ENCODE results near the gene NPR3.

Gene NPR3

DNA sequence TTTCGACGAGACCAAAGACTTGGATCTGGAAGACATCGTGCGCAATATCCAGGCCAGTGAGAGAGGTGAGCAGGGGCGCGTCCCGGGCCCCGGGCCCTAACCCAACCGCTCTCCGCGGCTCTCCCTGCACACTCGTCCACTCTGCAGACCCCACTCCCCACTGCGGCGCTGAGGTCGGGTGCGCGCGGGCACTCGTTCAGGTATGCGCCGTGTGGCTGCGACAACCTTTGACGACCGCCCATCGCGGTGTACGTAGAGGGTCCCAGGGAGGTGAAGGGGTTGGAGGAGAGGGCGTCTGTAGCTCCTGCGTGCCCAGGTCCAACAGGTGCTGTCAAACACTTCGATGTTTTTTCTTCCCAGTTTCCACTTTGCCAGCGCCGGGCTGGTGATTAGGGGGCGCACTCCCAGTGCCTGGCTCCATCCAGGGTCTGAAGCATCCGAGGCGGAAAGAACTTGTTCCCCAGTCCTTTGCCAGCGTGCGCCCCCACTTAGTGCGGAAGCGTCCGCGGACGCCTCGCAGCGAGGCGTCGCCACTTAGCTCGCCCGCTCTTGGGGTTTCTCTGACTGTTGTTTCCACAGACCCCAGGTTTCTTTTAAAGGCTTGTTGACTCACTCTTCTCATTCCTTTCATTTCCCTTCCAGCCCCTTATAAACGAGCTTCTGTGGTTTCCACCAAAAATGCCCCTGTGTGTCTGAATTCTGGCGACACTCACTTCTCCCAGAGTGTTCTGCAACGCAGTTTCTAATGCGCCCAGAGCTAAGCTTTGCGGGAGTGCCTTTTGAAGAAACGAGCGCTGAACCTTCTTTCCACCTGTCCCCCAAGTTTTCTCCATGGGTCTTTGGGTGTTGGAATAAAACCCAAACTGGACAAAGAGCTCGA lies 1.6 kb downstream of the NPR3 start:
- DNase-seq, result no peak

DNA sequence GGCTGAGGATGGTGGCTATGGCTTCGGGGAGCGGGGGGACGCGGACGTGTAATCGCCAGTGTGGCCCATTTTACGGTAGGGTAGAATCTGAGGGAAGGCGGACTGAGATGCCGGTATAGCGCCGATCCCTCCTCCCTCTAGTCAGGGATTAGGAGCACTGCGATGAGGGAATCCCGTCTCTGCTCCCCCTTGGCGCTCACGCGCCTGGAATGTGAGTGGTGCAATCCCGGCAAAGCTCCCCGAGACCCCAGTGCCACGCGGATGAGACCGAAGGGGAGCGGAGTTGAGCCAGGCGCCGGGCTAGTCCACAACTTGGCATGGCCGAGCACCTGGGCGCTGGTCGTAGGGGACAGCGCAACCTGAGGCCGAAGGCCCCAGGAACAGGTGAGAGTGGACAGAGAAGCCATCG lies 2.2 kb downstream of the NPR3 start:
- DNase-seq, result no peak

DNA sequence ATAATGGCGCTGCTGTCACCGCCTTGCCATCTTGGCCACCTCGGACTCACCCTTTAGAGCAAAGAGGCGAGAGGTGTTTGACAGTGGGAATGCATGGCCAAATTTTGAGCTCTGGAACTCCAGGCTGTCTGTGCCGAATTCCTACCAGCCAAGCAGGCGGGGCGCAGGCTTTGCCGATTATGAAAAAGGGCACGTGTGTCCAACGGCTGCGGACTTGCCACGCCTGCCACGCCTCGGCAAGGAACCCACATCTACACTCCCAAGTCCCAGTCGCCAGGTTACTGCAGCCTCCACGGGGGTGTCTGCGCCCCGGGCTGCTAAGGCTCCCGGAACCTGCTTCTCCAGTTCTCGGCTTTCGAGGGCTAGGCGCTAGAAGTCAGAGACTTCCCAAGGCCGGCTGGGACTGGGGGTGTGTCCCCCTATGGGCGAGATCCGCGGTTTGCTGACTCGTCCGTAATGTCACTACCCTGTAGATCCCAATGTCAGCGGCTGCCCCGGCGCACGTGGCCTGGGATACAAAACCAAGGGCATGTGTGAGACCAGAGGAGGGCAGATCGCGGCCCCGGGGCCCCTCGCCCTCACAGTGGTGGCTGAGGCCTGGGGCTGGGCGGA lies 2.8 kb downstream of the NPR3 start:
- no peak for DNase-seq

DNA sequence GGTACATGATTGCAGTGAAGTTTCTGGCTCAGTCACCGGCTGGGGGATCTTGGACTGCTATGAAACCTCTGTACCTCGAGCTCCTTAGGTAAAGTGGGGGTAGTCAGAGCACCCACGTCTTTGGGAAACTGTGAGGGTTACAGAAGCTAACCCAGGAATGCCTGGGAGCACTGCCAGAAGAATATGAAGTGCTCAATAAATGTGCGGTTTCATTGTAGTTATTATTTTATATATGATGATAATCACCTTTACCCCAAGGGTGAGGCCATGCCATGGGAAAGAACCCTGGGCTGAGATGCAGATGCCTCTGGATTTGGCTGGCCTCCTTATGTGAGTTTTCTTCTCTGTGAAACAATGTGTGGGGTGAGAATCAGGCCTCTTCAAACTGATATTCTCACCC lies 3.7 kb downstream of the NPR3 start:
- no peak for DNase-seq

DNA sequence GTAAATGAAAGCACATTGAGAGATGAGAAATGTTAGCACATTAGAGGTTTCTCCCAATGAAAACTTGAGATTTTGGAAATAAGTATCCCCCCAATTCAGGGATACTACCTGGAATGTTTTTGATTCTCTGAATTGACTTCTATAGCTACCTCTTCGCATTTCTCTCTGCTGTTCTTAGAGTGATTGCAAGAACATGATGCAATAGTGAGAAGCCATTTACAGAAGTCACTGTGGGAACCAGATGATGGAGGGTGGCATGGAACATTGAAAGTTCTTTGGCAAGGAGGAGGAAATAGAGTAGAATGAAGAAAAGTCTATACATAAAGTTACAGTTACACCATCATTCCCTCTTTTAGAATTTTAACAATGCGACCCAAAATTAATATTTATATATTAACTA lies 9.2 kb downstream of the NPR3 start:
- DNase-seq, result no peak

DNA sequence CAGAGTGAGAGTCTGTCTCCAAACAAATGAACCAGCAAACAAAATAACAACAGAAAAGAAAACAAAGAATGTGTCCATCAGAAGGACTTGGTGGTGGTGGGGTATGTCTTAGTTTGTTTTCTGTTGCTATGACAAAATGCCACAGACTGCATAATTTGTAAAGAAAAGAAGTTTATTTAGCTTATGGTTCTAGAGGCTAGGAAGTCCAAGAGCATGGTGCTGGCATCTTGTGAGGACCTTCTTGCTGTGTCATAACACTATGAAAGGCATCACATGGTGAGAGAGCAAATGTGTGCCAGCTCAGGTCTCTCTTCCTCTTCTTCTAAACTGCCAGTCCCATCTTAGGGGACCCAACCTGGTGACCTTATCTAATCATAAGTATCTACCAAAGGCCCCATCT lies 10.5 kb downstream of the NPR3 start:
- no peak for DNase-seq

DNA sequence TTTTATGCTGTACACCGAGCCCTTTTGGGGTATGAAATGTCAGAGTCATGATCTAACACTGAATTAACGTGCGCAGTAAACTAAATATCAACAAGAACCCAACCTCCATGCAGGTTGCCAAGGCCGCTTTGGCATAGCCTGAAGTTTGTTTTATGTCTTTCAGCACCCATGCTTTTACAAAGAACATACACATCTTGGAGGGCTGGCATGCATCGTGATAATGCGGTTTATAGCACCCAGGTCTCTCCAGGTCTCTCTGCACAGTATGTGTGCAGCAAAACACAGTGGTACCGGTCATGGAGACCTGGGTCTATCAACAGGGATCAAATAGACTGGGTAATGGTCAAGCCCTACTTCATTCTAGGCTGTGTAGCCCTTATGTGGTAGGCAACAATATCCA lies 11.8 kb downstream of the NPR3 start:
- no peak for DNase-seq

DNA sequence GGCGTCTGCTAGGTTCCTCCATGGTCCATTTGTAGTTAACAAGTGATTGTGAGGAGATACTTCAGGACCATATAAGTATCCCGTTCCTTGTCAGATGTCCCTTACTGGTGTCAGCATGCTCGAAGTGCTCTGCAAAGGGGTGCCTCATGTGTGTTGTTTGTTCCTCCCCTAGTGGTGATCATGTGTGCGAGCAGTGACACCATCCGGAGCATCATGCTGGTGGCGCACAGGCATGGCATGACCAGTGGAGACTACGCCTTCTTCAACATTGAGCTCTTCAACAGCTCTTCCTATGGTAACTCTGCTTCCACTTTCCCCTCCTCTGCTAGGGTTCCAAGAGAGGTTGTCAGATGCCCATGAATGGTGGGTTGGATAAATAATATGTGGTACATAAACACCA lies 13.4 kb downstream of the NPR3 start:
- no peak for DNase-seq

DNA sequence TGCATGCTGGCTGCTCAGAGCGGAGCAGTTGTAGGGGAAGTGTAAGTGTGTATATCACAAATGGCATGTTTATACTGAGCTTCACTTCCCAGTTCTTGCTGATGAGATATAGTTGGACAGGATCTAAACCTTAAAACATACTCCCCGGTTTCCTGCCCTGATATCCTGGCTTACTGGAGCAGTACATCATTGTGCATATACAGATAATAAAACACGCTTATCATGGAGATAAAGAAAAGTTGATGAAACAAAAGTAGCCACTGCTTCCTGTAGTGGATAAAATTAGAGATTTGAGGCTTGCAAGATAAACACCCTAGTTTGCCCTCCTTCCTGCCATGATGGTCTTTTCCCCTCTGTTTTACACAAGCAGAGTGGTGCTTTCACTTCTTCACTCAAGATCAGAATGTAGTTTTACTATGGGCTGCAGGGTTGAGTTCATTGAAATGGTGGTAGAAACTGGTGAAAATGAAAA lies 15.0 kb downstream of the NPR3 start:
- no peak for DNase-seq

DNA sequence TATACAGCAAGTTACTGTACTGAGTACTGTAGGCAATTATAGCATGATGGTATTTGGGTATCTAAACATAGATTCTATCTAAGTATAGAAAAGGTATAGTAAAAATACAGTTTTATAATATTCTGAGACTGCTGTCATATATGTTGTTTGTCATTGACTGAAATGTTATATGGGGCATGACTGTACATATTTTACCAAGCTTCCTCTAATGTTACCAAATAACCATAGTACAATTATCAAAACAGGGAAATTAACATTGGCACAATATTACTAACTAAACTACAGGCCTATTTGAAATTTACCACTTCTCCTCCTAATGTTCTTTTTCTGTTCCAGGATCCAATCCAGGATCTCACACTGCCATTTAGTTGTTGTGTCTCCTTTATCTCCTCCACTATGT lies 18.5 kb downstream of the NPR3 start:
- no peak for DNase-seq

DNA sequence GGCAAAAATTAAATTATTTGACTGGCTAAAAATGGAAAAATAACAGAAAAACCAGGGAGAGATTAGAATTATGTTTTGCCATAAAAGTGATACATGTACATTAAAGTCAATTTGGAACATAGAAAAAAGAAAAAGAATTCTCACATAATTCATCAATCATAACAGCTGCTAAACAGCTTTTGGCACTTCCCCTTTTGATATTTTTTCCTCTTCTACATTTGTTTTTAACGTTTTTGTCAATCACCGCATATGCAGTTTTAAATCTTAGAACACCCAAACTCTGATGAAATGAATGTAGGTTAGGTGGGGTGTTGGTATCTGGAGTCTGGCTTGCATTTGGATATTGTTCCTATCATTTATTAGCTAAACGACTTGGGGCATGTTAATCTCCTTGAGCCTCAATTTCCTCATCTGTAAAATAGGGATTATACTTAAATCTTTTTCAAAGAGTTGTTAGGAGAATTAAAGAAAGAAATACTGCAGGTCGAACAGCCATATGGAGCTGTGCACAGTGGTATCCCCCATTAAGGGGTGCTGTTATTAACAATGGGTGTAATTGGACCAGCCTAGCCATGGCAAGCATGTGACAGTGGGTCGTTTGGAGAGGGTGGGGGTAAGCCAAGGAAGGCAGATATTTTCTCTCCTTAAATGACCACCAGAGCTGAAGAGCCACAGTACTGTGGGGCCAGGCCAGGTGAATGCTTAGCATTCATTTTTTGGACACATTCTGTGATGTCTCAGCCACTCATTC lies 22.6 kb downstream of the NPR3 start:
- no peak for DNase-seq

DNA sequence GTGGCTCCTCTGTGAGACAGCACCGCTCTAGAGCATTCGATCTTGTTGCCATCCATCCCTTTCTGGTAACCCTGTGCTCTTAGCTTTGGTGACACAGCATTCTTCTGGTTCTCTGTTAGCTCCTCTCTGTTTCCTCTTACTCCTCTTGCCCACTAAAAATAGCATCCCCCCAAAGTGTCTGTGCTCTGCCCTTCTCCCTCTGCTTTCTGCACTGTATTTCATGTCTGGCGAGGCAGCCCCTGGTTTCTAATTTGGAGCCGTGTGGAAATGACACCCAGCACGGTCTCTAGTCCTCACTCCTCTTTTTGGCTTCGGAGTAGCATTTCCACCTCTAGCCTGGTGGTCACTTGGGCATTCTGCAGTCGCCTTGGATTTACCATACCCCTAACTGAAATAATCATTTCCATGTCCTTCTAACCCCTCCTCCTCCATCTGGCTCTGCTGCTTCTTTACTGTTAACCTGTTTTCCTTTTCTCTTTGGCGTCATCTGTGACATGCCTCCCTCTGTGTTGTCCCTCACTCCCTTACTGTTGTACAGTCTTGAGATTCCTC lies 23.8 kb downstream of the NPR3 start:
- no peak for DNase-seq

DNA sequence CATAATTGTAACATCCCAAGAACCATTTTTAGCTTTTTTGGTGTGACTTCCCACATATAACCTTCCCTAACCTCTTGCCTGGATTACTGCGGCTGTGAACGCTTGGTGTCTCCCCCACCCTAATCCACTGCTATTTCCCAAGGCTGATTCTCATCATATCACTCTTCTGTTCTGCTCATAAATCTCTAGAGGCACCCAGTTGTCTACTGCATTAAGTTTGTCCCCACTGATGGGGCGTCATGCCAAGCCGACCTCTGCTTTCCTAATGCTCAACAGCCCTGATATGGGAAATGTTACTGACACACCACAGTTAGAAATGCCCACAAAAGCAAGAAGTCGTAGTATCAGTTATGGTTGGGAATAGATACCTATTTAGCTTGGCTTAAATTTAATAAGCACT lies 24.4 kb downstream of the NPR3 start:
- DNase-seq, result no peak

DNA sequence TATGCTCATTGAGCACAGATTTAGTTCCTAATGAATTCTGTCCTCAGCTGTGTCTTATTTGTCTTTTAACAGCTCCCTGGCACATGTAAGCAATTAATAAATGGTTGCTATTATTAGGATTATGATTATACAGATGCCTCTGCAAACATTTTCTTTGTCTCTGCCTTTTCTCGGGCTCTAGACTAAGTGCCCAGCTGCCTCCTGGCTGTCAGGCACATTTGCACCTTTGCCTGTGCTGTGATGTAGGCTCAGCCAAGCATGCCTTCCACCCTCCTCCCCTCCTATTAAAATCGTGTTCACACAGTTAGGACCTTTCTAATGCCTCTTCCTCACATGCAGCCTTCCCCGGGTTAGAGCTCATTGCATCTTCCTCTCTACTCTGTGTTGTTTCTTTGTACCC lies 25.7 kb downstream of the NPR3 start:
- no peak for DNase-seq

DNA sequence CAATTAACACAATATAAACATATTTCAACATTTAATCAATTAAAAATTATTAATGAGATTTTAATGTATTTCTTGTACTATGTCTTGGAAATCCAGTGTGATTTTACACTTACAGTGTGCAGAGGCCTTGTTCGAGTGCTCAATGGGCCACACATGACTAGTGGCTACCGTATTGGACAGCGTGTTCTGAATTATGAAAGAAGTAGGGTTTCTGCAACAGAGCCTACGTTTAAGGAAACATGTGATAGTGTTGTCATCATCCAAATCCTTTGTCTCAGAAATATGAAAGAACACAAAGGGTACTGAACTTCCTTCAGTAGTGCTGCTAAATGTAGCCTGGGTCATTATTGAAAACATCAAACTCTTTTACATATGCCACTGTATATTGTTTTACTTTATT lies 29.5 kb downstream of the NPR3 start:
- no peak for DNase-seq

DNA sequence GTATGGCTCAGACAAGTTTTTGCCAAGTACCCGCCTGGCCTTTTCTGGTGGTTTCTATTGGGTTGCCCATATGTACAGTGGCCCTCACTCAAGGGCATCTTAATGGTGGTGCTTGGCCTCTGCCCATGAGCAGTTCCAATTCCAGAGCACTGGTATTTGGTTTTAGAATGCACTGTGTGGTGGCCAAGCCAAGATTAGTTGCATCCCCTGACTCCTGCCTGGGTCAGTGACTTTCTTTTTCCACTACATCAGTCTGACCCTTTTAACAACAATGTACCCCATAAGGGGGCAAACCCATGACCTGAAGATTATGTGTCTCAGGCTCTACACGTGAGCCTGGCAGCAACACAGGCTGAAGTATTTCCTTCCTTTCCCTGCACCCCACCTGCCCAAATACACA lies 34.2 kb downstream of the NPR3 start:
- no peak for DNase-seq

DNA sequence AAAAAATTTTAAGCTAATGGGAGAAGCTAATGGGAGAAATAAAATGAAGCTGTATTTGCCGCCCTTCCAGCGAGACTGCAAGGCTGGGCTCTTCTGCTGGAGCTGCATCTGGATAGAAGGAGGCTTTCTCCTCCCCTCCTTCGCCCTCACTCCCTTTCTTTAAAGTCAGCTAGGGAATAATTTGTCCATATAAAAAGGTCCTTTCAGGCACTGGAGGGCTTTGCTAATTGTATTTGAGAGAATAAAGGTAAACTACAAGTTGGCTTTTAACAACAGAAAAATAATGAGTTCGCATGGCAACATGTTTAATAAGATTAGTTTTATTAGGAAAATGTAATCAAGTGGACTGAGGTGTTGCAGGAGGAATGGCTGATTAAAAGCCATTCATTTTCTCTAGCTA lies 41.3 kb downstream of the NPR3 start:
- DNase-seq, result no peak

DNA sequence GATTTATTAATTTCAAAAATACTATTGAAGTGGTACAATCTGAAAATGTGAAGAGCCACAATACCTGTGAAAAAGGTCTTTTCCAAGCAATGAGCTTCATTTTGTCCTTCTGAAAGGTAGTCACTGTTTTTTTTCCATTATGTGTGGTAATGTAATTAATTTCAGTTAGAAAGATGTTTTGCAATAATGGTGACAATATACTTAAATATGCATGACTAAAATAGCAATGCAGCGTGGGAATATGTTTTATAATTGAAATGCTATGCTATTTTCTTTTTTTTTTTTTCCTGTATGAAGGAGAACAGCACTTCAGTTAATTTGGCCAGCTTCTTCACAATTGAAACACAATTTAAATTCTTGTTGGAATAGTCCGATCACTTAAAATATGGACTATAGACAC lies 41.9 kb downstream of the NPR3 start:
- DNase-seq, result no peak

DNA sequence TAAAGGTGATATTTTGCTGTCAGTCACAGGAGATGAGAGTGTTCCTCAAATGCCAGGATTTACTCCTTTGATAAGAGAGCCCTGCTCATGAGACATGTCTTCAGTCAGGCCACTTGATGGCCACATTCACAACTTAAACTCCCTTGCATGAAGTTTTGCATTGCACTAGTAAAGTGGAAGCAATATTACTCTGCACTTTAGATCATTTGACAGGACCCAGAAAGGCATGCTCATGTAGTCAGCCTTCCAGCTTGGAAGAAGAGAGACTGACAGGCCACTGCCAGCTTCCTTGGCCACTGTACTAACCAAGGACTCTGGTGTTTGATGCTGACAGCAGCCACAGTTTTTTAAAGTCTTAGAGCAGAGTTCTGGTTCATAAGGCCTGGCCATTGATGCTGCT lies 42.6 kb downstream of the NPR3 start:
- DNase-seq, result no peak

DNA sequence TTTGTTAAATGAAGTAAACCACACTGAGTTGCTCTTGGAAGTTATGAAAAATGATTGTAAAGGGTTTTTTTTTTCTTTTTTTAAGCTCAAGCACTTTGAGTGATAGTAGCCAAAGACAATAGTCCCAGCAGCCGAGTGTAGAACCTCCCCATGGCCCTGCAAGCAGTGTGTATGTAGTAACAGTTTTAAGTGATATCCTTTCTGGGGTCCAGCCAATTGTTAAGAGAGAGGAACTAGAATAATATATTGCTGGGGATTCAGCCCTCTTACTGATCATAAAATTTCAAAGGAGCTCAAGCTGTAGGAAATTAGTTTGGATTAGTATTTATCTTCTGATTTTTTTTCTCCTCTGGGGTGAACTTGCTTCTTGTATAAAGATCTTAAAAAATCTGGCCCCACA lies 43.2 kb downstream of the NPR3 start:
- no peak for DNase-seq

DNA sequence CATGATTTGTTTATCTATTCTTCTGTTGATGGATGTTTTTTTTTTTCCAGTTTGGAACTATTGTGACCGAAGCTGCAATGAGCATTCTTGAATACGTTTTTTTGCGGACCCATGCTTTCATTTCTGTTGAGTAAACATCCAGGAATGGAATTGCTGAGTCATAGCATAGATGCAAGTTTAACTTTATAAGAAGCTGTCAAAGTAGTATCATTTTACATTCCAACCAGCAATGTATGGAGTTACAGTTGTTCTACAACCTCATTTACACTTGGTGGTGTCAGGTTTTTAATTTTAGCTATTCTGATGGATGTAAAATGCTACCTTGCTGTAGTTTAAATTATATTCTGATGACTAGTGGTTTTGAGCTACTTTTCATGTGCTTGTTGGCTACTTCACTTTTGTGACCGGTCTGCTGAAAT lies 49.0 kb downstream of the NPR3 start:
- no peak for DNase-seq

DNA sequence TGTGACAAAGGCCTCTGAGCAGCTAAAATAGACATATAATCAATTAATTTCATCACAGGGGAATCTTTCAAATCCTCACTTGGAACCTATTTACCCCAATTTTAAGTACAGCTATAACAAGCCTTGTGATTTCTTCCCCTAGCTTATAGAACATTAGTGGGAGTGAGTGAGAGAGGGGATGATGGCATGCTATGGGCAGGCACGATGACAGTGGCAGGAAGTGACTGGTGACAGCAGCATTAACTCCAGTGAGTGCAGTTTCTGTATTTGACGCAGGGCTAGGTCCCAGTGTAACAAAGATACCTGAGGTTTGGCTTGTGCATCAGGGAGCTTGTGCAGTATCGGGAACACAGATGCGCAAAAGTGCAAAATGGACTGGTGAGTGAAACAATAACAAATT lies 54.1 kb downstream of the NPR3 start:
- DNase-seq, result no peak

DNA sequence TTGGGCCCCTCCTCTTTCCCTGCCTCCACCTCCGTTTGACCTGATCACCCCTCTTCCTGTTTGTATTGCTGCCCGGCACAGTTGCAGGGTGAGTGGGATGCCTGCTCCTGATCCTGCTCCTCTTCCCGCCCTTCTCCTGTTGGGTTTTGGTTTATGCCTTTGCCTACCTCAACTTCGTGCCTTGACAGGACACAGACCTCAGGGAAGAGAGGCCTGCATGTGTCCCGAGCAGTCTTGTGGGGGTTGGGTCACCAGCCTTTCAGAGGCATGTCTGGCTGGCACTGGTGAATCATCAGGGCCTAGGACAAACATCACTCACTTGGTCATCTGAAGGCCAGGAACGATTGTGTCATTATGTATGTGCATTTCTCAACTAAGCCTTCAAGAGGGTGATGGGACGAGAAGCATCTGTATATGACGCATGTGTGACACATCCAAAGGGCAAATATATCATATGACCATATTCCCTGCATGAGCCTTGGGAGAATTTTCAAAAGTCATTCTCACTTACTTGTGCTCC lies 56.9 kb downstream of the NPR3 start:
- no peak for DNase-seq

All from stimulated activated CD4-positive, alpha-beta T cell treated with anti-CD3 and anti-CD28 coated beads, Interleukin-4, amount 100 ng/mL, for 1 hour (primary cell).